HAP-1 (cell line): ENCODE data around the gene OSR1.
"Not testable (repeated sequence)": the region's sequence is repeated elsewhere in the genome, so short reads cannot be mapped to it uniquely, and the experiment has no call there.

Experiments used
- DNase-seq, 2 experiments: peaks; one replicate each; pipeline ENCODE4 v3.0.0-alpha.2; 2016 to 2020; ENCODE audit warnings: low spot score in 2 of 2
- H3K27me3 ChIP-seq: fragments of 250-450 bp; sonication (Bioruptor Pico); 2 replicates; pipeline ENCODE4 v1.5.1; 2020; ENCODE audit warnings: low read depth, mild to moderate bottlenecking, moderate library complexity
- H3K36me3 ChIP-seq: fragments of 250-450 bp; sonication (Bioruptor Pico); replicated peaks from 2 replicates; pipeline ENCODE4 v1.5.1; 2020; ENCODE audit warnings: mild to moderate bottlenecking
- H3K4me1 ChIP-seq: fragments of 250-450 bp; sonication (Bioruptor Pico); 2 replicates; pipeline ENCODE4 v1.5.1; 2020; ENCODE audit warnings: mild to moderate bottlenecking
- H3K4me3 ChIP-seq: fragments of 250-450 bp; sonication (Bioruptor Pico); 2 replicates; pipeline ENCODE4 v1.5.1; 2020; ENCODE audit warnings: mild to moderate bottlenecking, moderate library complexity
- H3K9me3 ChIP-seq: fragments of 250-450 bp; sonication (Bioruptor Pico); 2 replicates; pipeline ENCODE4 v1.5.1; 2020; ENCODE audit warnings: mild to moderate bottlenecking, moderate library complexity
- in situ Hi-C: fragments of 300-500 bp; cut with MboI; formaldehyde crosslinking; loops from 3 replicates; pipeline ENCODE4 v1.14.3; 2020; ENCODE audit warnings: low sequenced_read_pairs, inconsistent platforms, mixed read lengths

Gene OSR1

GRCh38 chr2:19313553-19313952 lies 44.9 kb downstream of the OSR1 start:
- Histone ChIP-seq H3K36me3 (no peaks in the 10 kb centered on the region), H3K27me3 (no peaks in the 10 kb centered on the region)
- in situ Hi-C loops, result no loop called here

DNA sequence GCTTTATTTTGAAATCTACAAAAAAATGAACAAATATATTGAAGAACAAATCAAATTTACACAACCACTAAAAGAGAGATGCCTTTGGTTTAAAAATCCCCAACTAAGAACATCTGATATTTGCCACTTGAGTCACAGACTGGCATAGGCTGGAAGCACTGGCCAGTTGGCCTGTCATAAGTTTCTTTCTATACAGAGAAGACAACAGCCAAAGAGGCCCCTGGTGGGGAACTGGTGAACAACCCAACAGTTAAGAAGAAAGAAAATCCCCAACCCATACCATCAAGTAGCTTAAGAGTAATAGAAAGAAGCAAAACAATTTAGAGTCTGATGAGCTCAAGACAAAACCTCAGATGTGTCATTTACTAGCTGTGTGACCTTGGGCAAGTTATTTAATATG lies 45.5 kb downstream of the OSR1 start:
- DNase-seq, result peak in 1 of 2 experiments; percentile 36
- Histone ChIP-seq H3K9me3 (no peaks in the 10 kb centered on the region), H3K36me3 (no peaks in the 10 kb centered on the region), H3K27me3 (no peaks in the 10 kb centered on the region), H3K4me3 (no peak overlapping the region), H3K4me1 (no peaks in the 10 kb centered on the region)
- in situ Hi-C loops, result no loop called here

More at GRCh38 chr2:19313553-19313952, 44.9 kb downstream of the OSR1 start:
- H3K4me3 ChIP-seq, result no peak overlapping the region
- no peaks in the 10 kb centered on the region for H3K4me1 ChIP-seq
- DNase-seq, result no peak
- H3K9me3 ChIP-seq, result no peaks in the 10 kb centered on the region

- H3K9me3 ChIP-seq, in situ Hi-C loops, H3K36me3 ChIP-seq, H3K4me1 ChIP-seq, H3K27me3 ChIP-seq, DNase-seq, H3K4me3 ChIP-seq: not testable (repeated sequence)
Observed at GRCh38 chr2:19306065-19306464, 52.4 kb downstream of the OSR1 start.

DNA sequence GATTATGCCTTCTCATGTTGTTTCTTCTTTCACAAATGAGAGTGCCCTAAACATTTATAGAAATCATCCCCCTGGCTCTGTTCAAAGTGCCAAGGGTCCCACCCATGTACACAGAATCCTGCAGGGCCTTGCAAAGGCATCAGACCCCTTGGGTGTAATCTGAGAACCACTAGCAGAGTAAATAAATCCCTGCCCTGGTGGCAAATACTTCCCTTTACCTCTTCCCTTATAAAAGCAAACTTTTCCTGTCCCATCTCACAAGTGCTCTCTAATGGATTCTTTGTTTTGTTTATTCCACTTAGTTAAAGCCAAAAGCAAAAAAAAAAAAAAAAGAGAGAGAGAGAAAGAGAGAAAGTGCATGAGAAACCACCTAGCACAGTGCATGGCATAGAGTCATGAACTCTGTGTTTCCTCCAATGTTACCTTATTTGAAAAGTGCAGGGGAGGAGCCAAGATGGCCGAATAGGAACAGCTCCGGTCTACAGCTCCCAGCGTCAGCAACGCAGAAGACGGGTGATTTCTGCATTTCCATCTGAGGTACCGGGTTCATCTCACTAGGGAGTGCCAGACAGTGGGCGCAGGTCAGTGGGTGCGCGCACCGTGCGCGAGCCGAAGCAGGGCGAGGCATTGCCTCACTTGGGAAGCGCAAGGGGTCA lies 52.9 kb downstream of the OSR1 start:
- H3K27me3 ChIP-seq, H3K4me1 ChIP-seq, DNase-seq, H3K36me3 ChIP-seq, in situ Hi-C loops, H3K9me3 ChIP-seq, H3K4me3 ChIP-seq: not testable (repeated sequence)

- DNase-seq, result no peak
- in situ Hi-C loops, result no loop called here
- Histone ChIP-seq H3K4me3 (no peak overlapping the region), H3K4me1 (no peaks in the 10 kb centered on the region), H3K27me3 (no peaks in the 10 kb centered on the region), H3K9me3 (no peaks in the 10 kb centered on the region), H3K36me3 (no peaks in the 10 kb centered on the region)
Observed at GRCh38 chr2:19301706-19302105, 56.7 kb downstream of the OSR1 start.
